Epithelial cell of alveolus of lung (primary cell): ENCODE results near the gene S100A5. TPM values are rescaled to one million over a fixed set of nuclear protein-coding genes. Genes with fewer than 3 reads are reported as not detected.

ENCODE experiments used
- total RNA-seq: library from RNA; depleted of rRNA; stranded (reverse); fragments of >200 nt; gene quantifications from 2 replicates; pipeline ENCODE4 v1.2.1, GENCODE V29; 2015

Gene S100A5
- not detected in 2 replicates for total RNA-seq

DNA sequence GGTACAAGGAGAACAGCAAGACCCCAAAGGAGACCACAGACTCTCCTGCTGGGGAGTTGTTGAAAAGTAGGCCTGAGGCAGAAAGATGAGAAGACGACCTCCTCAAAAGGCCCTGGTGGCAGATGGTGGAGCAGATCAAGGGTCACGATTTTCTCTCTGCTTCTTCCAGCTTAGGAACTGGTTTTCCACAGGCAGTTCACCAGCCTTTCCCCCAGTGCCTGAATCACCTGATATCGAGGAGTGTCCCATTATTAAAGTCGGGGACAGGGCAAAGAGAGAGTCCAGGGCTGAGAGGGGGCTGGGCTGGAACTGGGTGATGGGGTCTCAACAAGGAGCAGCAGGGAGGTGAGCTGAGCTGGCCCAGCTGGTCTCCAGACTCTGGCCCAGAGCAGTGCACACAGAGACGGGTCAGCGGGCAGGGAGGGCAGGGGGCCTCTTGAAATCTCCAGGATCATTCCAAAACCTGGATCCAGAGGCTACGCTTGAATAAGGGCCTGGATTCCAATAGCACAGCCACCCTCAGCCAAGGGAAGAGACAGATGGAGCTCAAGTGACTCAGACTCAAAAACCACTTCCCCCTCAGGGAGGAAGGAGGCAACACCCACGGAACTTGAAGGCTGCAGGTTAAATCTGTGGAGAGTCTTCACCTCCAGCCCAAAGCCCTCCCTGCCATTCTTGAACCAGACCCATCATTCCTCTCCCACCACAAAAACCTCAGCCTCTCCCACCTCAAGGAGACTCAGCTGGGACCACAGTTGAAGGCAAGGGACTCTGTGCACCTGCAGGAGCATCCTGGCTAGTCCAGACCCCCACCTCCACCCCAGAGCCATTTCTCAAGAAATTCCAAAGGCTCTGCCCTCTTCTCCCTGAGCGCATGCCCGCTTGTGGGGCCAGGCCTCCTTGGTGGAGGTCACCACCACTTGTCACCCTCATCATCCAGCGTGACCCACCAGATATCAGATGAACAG is at the start of gene S100A5:
Gene S100A5 (minus strand): TSS at position 541 of the 968 bp plus-strand sequence. CDS start 743 bp downstream, outside the sequence.

DNA sequence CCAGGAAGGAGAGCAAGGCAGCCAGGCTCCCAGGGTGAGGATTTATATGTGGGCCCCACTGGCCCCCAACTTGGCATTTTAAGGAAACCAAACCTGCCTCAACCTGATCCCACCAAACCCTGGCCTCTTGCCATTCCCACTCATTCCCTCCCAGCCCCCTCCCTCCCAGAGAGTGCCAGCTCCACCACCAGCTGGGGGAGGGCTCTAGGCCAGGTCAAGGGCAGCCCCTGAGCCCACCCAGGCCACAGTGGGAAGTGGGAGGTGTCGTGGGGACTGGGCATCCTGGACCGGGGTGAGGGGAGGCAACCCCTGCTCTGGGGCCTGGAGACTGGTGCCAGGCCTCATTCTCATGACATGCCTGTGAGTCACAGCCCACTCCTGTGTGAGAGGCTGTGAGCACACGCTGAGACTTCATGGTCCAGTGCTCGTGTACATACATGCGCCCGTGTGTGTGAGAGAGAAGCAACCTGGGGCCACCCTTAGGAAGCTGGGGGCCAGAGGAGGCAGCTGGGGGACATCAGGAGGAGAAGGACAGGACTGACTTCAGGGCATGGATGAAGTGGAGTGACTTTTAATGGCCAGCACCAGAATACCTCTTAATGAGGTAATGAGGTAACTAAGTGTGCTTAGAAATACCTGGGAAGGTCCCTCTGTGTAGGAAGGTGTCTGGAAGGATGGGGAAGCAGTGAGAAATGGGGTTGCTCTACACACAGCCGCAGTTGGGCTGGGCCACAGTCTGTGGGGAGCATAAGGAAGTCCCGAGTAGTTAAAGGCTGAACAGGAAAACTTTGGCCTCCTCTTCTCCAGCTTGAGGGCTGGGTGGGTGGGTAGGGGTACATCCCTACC is 25.0 kb upstream of the S100A5 start, which contains the start of gene S100A2:
Gene S100A2 (minus strand): TSS at position 316 of the 846 bp plus-strand sequence. CDS start 1,967 bp downstream, outside the sequence.

DNA sequence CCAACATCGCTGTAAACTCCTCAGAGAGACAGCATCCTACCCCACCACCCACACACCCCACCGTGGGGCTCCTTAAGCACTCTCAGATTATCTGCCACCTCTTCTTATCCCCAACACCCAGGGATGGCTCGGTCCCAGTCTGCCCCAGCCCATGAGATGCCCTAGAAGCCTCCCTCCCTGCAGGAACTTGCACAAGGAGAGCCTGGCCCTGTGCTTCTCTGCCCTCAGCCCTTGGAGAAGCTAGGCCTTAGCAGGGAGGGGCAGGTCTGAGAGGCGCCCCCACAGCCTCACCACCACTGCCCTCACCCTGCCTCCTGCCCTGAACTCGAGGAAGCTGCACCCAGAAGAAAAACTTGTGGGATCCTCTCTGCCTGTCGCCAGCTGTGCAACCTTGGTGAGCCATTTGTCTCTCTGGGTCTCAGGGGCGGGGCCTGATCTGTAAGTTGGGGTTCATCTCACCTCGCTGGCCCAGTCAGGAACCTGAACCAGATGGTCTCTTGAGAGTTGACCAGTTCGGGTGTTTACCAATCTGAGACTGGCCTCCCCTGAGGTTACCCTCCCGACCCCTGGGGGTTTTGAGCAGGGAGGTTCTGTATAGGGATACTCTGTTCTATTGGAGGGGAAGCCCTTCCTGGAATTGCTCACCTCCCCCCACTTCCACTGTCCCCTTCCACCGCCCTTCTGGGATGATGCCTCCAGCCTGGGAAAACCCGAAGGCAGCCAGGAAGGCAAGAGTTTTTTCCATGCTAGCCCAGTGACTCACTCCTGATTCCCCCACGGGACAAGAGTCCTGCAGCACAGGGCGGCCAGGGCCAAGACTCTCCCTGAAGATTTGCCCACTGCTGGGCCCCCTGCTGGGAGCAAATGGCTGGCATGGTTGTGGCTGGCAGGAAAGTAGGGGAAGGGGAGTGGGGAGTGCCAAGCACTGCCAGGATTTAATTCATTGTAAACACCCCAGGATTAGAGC is 8.3 kb upstream of the S100A5 start, which contains the start of gene S100A3:
Gene S100A3 (minus strand): TSS at position 537 of the 967 bp plus-strand sequence. CDS start 773 bp downstream, outside the sequence.

GRCh38 chr1:153545067-153546055 is 4.6 kb upstream of the S100A5 start, which contains the start of gene S100A4:
S100A4 (minus strand) TSS chr1:153545806; CDS start chr1:153544794, 1,012 bp downstream.

GRCh38 chr1:153535242-153536011 is 5.3 kb downstream of the S100A5 start, which contains the start of gene S100A6:
S100A6 (minus strand) TSS chr1:153535991; CDS start chr1:153535339, 652 bp downstream.

Other genes with a start within 250 kb of the S100A5 start
- not detected in 2 replicates for gene PGLYRP3, start 228.0 kb downstream of the S100A5 start, total RNA-seq
- not detected in 2 replicates for gene PGLYRP4, start 192.1 kb downstream of the S100A5 start, total RNA-seq
- gene S100A9, start 183.1 kb downstream of the S100A5 start, total RNA-seq: not detected in 2 replicates
- gene S100A12, start 165.3 kb downstream of the S100A5 start, total RNA-seq: not detected in 2 replicates
- gene S100A8, start 149.9 kb downstream of the S100A5 start, total RNA-seq: not detected in 2 replicates
- not detected in 2 replicates for gene S100A7A, start 124.4 kb downstream of the S100A5 start, total RNA-seq
- gene S100A7, start 80.3 kb downstream of the S100A5 start, total RNA-seq: not detected in 2 replicates
- gene S100A6, start 4.9 kb downstream of the S100A5 start, total RNA-seq: 349 and 885 TPM in 2 replicates
- gene S100A4, start 4.9 kb upstream of the S100A5 start, total RNA-seq: 15.8 and 25.1 TPM in 2 replicates
- gene S100A3, start 8.3 kb upstream of the S100A5 start, total RNA-seq: 3.7 and 7.1 TPM in 2 replicates
- 8.0 and 18.1 TPM in 2 replicates for gene S100A2, start 24.9 kb upstream of the S100A5 start, total RNA-seq
- gene S100A16, start 72.2 kb upstream of the S100A5 start, total RNA-seq: 125 and 475 TPM in 2 replicates
- gene S100A14, start 75.4 kb upstream of the S100A5 start, total RNA-seq: 1.4 and 3.4 TPM in 2 replicates
- gene S100A13, start 86.6 kb upstream of the S100A5 start, total RNA-seq: 64.0 and 367 TPM in 2 replicates
- gene S100A1, start 87.5 kb upstream of the S100A5 start, total RNA-seq: 0.72 TPM in 1 of 2 replicates, not detected in the other
- 41.9 and 53.7 TPM in 2 replicates for gene CHTOP, start 93.1 kb upstream of the S100A5 start, total RNA-seq
- gene SNAPIN, start 117.8 kb upstream of the S100A5 start, total RNA-seq: 58.3 and 61.5 TPM in 2 replicates
- 147 and 258 TPM in 2 replicates for gene ILF2, start 130.1 kb upstream of the S100A5 start, total RNA-seq
- 0.52 and 1.0 TPM in 2 replicates for gene NPR1, start 137.8 kb upstream of the S100A5 start, total RNA-seq
- gene INTS3, start 187.1 kb upstream of the S100A5 start, total RNA-seq: 18.9 and 20.7 TPM in 2 replicates
- gene SLC27A3, start 234.5 kb upstream of the S100A5 start, total RNA-seq: 5.0 and 8.4 TPM in 2 replicates